Mesendoderm (in vitro differentiated cells): Measurements from ENCODE around the gene USP49. TPM values are rescaled to one million over a fixed set of nuclear protein-coding genes. Genes with fewer than 3 reads are reported as not detected.
"Not testable (repeated sequence)": the region's sequence is repeated elsewhere in the genome, so short reads cannot be mapped to it uniquely, and the experiment has no call there.

ENCODE experiments used
- DNase-seq: peaks from one replicate; pipeline ENCODE4 v3.0.0; 2013
- H2AK5ac ChIP-seq: 2 replicates; pipeline ENCODE4 v1.6.1; 2013; ENCODE audit warnings: low read length, inconsistent platforms
- H2BK120ac ChIP-seq: 2 replicates; pipeline ENCODE4 v1.6.1; 2013; ENCODE audit warnings: low read depth, mild to moderate bottlenecking, low read length, moderate library complexity, mixed read lengths
- H2BK15ac ChIP-seq: replicated peaks from 2 replicates; pipeline ENCODE4 v1.6.1; 2013; ENCODE audit warnings: low read depth, mild to moderate bottlenecking, moderate library complexity
- H2BK5ac ChIP-seq: 2 replicates; pipeline ENCODE4 v1.6.1; 2013; ENCODE audit warnings: low read length, inconsistent platforms
- H3K18ac ChIP-seq: 2 replicates; pipeline ENCODE4 v1.6.1; 2013; ENCODE audit warnings: mild to moderate bottlenecking, low read length, mixed read lengths
- H3K23ac ChIP-seq: one replicate; pipeline ENCODE4 v1.6.1; 2013; ENCODE audit warnings: low read length
- H3K27ac ChIP-seq: 2 replicates; pipeline ENCODE4 v1.5.1; 2013; ENCODE audit warnings: low read depth, mild to moderate bottlenecking, inconsistent platforms, low read length, moderate library complexity
- H3K27me3 ChIP-seq: 2 replicates; pipeline ENCODE4 v1.6.1; 2013; ENCODE audit warnings: low read length, control low read depth, mild to moderate bottlenecking, inconsistent platforms; ENCODE audit not compliant: insufficient read depth, poor library complexity
- H3K36me3 ChIP-seq: 2 replicates; pipeline ENCODE4 v1.6.1; 2013; ENCODE audit warnings: low read length, inconsistent platforms; ENCODE audit not compliant: control insufficient read depth, insufficient read depth
- H3K4ac ChIP-seq: one replicate; pipeline ENCODE4 v1.6.1; 2013; ENCODE audit warnings: low read depth, mild to moderate bottlenecking, low read length, moderate library complexity
- H3K4me1 ChIP-seq: 2 replicates; pipeline ENCODE4 v1.6.1; 2013; ENCODE audit warnings: low read depth, low read length, inconsistent platforms; ENCODE audit not compliant: control insufficient read depth
- H3K4me2 ChIP-seq: 2 replicates; pipeline ENCODE4 v1.6.1; 2013; ENCODE audit warnings: low read length
- H3K4me3 ChIP-seq: 2 replicates; pipeline ENCODE4 v1.5.1; 2013; ENCODE audit warnings: mild to moderate bottlenecking, low read length
- H3K56ac ChIP-seq: one replicate; pipeline ENCODE4 v1.6.1; 2013; ENCODE audit warnings: low read length
- H3K79me1 ChIP-seq: 2 replicates; pipeline ENCODE4 v1.6.1; 2013; ENCODE audit warnings: low read length, inconsistent platforms
- H3K79me2 ChIP-seq: 2 replicates; pipeline ENCODE4 v1.6.1; 2013; ENCODE audit warnings: mild to moderate bottlenecking, low read length; ENCODE audit not compliant: control insufficient read depth, insufficient read depth
- H3K9ac ChIP-seq: 2 replicates; pipeline ENCODE4 v1.6.1; 2013; ENCODE audit warnings: low read length, inconsistent platforms
- H4K5ac ChIP-seq: one replicate; pipeline ENCODE4 v1.6.1; 2013; ENCODE audit warnings: low read length
- H4K8ac ChIP-seq: one replicate; pipeline ENCODE4 v1.6.1; 2013; ENCODE audit warnings: low read depth, mild to moderate bottlenecking, control low read depth, low read length, moderate library complexity
- WGBS: extraction: QIAGEN DNeasy Blood & Tissue Kit; methylation state at CpG from one replicate; pipeline ENCODE4 v1.1.7; 2013; ENCODE audit warnings: low lambda C conversion rate, missing lambda C conversion rate; ENCODE audit not compliant: insufficient coverage; ENCODE audit errors: extremely low coverage; 5-methylcytosine and 5-hydroxymethylcytosine counted together
- polyA plus RNA-seq, 2 experiments: library from polyadenylated mRNA; stranded (reverse); fragments of 200-250 nt; gene quantifications; one replicate each; pipeline ENCODE4 v1.2.3, GENCODE V29; 2013

Gene USP49
- polyA plus RNA-seq (2013, experiment 1 of 2) = 4.9 TPM
- polyA plus RNA-seq (2013, experiment 2 of 2) = 5.2 TPM

DNA sequence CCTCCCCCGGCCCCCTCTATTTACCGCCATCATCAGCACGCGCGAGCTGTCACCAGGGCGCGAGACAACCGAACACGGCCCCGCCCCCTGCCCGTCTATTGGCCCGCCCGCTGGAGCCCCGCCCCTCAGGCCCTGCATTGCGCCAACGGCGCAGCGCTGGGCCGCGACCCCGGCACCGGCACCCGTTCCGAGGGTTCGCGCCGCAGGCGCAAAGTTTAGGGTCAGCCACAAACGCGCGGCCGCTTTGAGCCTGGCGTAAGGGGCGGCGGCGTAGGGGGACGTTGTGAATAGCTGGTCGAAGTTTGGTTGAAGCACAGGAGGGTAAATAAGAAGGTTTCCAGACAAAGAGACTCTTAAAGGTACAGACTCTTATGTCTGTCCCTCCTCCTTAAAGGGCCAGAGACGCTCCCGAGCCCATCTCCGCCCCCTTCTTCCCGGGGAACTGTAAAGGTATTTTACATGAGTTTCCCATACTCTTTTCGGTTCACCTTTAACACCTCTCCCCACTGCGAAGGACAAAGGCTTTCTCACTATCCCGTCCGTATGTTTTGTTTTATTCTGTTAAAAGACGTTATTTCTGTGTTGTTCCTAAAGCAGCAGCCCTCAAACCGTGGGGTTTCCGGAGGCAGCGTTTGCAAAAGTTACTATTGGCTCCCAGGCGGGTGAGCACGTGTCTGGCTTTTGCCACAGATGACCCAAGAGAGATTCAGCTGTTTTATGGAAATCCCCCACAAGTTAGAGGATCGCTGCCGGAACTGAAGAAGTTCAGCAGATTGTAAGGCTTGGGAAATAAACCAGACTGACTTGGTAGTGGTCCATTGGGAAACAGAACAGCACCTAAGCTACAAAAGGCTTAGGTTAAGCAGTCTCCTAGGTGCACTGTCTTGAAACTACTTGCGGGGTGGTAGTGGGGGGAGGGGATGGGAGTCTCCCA lies at the start of gene USP49:
Gene USP49, minus strand, starts transcription at position 76 of the 934 bp plus-strand sequence. CDS start 88,392 bp downstream, outside the sequence.
- H3K4ac ChIP-seq = no peak within 1 kb of the TSS
- H3K56ac ChIP-seq = peak within 1 kb of the TSS; percentile 85
- peaks cover 6% of the 10 kb centered on the region for H3K4me1 ChIP-seq
- no peak within 1 kb of the TSS for H4K8ac ChIP-seq
- peak within 1 kb of the TSS; percentile 77 for H3K4me2 ChIP-seq
- peak within 1 kb of the TSS; percentile 83 for H3K23ac ChIP-seq
- H3K18ac ChIP-seq = peak within 1 kb of the TSS; percentile 72
- WGBS = no CpG with 5 or more reads among the region's 55 CpGs
- H4K5ac ChIP-seq = no peak within 1 kb of the TSS
- no peak within 1 kb of the TSS for H2AK5ac ChIP-seq
- H3K9ac ChIP-seq = peak within 1 kb of the TSS; percentile 82
- H3K27me3 ChIP-seq = no peaks in the 10 kb centered on the region
- peaks cover 3% of the 10 kb centered on the region for H3K79me2 ChIP-seq
- H3K4me3 ChIP-seq = peak within 1 kb of the TSS; percentile 62
- peak; percentile 95 for DNase-seq
- peak within 1 kb of the TSS; percentile 2 for H2BK5ac ChIP-seq
- H3K79me1 ChIP-seq = peaks cover 1% of the 10 kb centered on the region
- peak within 1 kb of the TSS; percentile 56 for H3K27ac ChIP-seq
- H3K36me3 ChIP-seq = no peaks in the 10 kb centered on the region
- H2BK15ac ChIP-seq = no peak within 1 kb of the TSS
- H2BK120ac ChIP-seq = no peak within 1 kb of the TSS

DNA sequence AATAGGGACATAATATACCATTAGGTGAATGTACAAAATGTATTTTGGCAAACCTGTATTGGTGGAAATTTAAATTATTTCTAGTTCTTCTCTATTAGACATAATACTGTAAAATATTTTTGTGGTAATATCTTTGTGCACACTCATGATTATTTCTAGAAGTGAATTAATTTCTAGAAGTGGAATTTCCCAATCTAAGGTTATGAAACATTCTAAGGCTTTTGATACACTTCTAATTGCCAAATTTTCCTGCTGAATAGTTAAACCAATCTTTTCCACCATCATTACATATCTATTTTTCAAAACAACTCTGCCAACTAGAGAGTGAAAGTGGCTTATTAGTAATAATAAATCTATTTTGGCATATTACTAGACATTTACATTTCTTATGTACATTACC lies 48.3 kb upstream of the USP49 start:
- H3K4me3 ChIP-seq = no peak overlapping the region
- H2BK5ac ChIP-seq = no peak overlapping the region
- no peak overlapping the region for H3K27ac ChIP-seq
- no peak overlapping the region for H4K8ac ChIP-seq
- no peak overlapping the region for H3K23ac ChIP-seq
- H4K5ac ChIP-seq = no peak overlapping the region
- no peaks in the 10 kb centered on the region for H3K79me1 ChIP-seq
- H3K27me3 ChIP-seq = no peaks in the 10 kb centered on the region
- no peak overlapping the region for H3K9ac ChIP-seq
- H3K56ac ChIP-seq = no peak overlapping the region
- H3K4me1 ChIP-seq = peaks cover 15% of the 10 kb centered on the region
- no peaks in the 10 kb centered on the region for H3K36me3 ChIP-seq
- no peak overlapping the region for H2BK120ac ChIP-seq
- no peak overlapping the region for H2BK15ac ChIP-seq
- H3K4me2 ChIP-seq = no peak overlapping the region
- no peak overlapping the region for H3K18ac ChIP-seq
- no peak overlapping the region for H3K4ac ChIP-seq
- DNase-seq = no peak
- no peak overlapping the region for H2AK5ac ChIP-seq
- no peaks in the 10 kb centered on the region for H3K79me2 ChIP-seq

DNA sequence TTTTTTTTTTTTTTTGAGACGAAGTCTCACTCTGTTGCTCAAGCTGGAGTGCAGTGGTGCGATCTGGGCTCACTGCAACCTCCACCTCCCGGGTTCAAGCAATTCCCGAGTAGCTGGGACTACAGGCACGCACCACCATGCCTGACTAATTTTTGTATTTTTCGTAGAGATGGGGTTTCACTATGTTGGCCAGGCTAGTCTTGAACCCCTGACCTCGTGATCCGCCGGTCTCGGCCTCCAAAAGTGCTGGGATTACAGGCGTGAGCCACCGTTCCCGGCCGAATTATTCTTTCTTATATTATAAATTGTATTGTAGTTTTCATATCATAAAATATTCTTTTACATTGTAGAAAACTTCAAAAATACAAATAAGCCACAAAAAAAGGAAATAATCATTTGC lies 47.7 kb upstream of the USP49 start:
- H3K4me1 ChIP-seq = peaks cover 18% of the 10 kb centered on the region
- H4K8ac ChIP-seq, H3K18ac ChIP-seq, H2BK120ac ChIP-seq, H2BK5ac ChIP-seq, H3K4me2 ChIP-seq, H3K4me3 ChIP-seq, H4K5ac ChIP-seq, H3K36me3 ChIP-seq, DNase-seq, H3K4ac ChIP-seq, H3K79me2 ChIP-seq, H3K27ac ChIP-seq, H3K79me1 ChIP-seq, H2AK5ac ChIP-seq, H3K56ac ChIP-seq, H3K23ac ChIP-seq, H3K9ac ChIP-seq, H2BK15ac ChIP-seq, H3K27me3 ChIP-seq: not testable (repeated sequence)
- no CpG with 5 or more reads among the region's 14 CpGs for WGBS

DNA sequence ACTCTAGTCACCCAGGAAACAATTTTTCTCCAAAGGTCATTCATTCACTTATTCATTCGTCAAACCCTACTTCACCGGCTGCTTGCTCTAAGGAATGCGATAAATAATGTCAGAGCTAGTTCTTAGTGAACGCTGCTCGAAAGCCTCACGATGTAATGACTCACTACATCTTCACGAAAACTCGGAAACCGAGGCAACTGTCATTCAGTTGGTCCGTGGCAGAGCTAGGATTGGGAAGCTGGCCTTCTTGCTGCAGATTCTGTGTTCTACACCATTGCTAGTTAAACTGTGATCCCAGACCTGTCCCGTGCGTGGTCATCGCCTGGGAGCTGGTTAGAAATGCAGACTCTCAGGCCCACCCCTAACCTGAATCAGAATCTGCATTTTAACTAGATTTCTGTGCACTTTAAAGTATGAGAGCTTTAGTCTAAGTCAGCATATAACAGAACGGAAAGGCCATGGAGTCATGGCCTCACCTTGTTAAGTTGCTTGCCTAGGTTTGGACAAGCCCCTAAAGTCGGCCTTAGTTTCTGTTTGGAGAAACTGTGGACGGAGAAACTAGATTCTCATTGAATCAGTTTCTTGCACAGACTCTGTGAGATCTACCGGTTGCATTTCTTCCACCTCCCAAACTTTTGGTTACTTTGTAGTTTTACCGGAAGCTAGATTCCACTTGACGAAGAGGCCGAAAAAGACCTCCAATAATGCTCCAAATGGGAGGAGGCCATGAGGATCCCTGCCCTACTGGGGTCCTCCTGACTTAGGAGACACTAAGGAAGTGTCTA lies 47.1 kb upstream of the USP49 start:
- H3K23ac ChIP-seq = no peak overlapping the region
- no CpG with 5 or more reads among the region's 20 CpGs for WGBS
- no peak overlapping the region for H3K27ac ChIP-seq
- H3K4me1 ChIP-seq = peaks cover 18% of the 10 kb centered on the region
- peak overlapping the region; percentile 68 for H3K56ac ChIP-seq
- H3K79me2 ChIP-seq = no peaks in the 10 kb centered on the region
- no peak overlapping the region for H2BK5ac ChIP-seq
- no peak overlapping the region for H2AK5ac ChIP-seq
- H4K8ac ChIP-seq = no peak overlapping the region
- no peak overlapping the region for H2BK120ac ChIP-seq
- no peak overlapping the region for H3K18ac ChIP-seq
- H3K4me2 ChIP-seq = peak overlapping the region; percentile 65
- no peaks in the 10 kb centered on the region for H3K27me3 ChIP-seq
- no peak for DNase-seq
- peak overlapping the region; percentile 27 for H3K9ac ChIP-seq
- H3K4me3 ChIP-seq = peak overlapping the region; percentile 25
- no peaks in the 10 kb centered on the region for H3K36me3 ChIP-seq
- H3K4ac ChIP-seq = no peak overlapping the region
- H2BK15ac ChIP-seq = no peak overlapping the region
- no peak overlapping the region for H4K5ac ChIP-seq
- H3K79me1 ChIP-seq = peaks cover 4% of the 10 kb centered on the region

DNA sequence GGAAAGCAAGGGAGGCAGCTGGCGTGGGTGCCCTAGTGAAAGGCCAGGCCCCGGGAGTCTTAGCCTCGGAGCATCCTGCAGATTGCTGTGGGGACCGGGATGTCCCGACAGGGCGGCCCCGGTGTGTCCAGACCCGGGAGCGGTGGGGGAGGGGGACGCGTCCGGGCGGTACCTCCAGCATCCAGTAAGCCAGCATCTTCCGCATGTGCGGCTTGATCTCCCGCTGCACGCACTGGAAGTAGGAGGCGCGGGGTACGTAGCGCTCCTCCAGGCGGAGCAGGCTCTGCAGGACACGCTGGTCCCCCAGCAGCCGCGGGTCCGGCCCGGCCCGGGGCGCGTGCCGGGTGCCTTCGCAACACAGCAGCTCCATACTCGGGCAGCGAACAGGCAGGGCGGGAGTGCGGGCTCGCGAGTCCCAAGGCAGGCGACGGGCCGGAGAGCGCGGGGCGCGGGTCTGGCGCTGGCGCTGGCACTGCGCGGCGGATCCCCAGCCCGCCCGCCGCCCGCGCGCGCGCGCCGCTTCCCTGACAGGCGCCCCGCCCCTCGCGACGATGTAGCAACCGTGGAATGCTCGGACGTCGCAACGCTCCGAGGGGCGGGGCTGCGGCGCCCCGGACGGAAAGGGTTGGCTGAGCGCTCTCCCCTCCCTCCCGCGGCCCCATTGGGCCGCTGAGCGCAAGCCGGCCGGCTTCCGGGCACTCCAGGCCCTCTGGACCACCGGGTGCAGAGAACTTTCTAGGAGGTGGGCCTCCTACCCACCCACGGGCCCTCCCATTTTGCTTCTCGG lies 46.3 kb upstream of the USP49 start, which contains the start of gene CCND3:
Gene CCND3, minus strand, starts transcription at position 529 of the 787 bp plus-strand sequence. Its CDS starts 159 bp downstream, at position 370.
- Histone ChIP-seq H3K27ac (peak within 1 kb of the TSS; percentile 53), H2BK120ac (no peak within 1 kb of the TSS), H3K79me1 (peaks cover 6% of the 10 kb centered on the region), H2AK5ac (no peak within 1 kb of the TSS), H3K23ac (no peak within 1 kb of the TSS), H4K8ac (no peak within 1 kb of the TSS), H3K36me3 (no peaks in the 10 kb centered on the region), H3K18ac (peak within 1 kb of the TSS; percentile 2), H3K4me1 (peaks cover 18% of the 10 kb centered on the region), H3K56ac (peak within 1 kb of the TSS; percentile 91), H3K4me3 (peak within 1 kb of the TSS; percentile 86), H3K27me3 (no peaks in the 10 kb centered on the region), H3K9ac (peak within 1 kb of the TSS; percentile 84), H3K79me2 (no peaks in the 10 kb centered on the region), H4K5ac (no peak within 1 kb of the TSS), H3K4me2 (peak within 1 kb of the TSS; percentile 70), H2BK15ac (no peak within 1 kb of the TSS), H2BK5ac (no peak within 1 kb of the TSS), H3K4ac (no peak within 1 kb of the TSS)
- no CpG with 5 or more reads among the region's 87 CpGs for WGBS
- DNase-seq = peak; percentile 86
